HEK293 (cell line): ENCODE data around the gene EVI5.

Experiments used
- CTCF ChIA-PET: fragments of 350-600 bp; formaldehyde crosslinking; extraction: SDS; loops from one replicate; lab custom pipeline; 2021; ENCODE audit warnings: antibody characterized with exemption; lab: Yijun Ruan, JAX
- POLR2A ChIA-PET: fragments of 300-600 bp; formaldehyde crosslinking; extraction: SDS; loops from one replicate; lab custom pipeline; 2020; ENCODE audit warnings: antibody characterized with exemption, inconsistent platforms; lab: Yijun Ruan, JAX
- H3K27ac ChIP-seq: fragments of 200-500 bp; sonication (Bioruptor generic); 2 replicates; pipeline ENCODE4 v1.5.1; 2014; ENCODE audit warnings: low read depth, low read length, control low read depth, inconsistent platforms; ENCODE audit errors: extremely low read depth
- H3K36me3 ChIP-seq, 2 experiments: fragments of 200-500 bp in 1 of 2; sonication (Bioruptor generic) in 1 of 2; 1 replicate in 1 of 2; 2 replicates in 1 of 2; pipeline ENCODE4 v1.5.1; 2014 to 2017; ENCODE audit warnings: inconsistent platforms in 2 of 2, low read length in 2 of 2; ENCODE audit not compliant: control insufficient read depth in 2 of 2, insufficient read depth in 1 of 2
- H3K4me1 ChIP-seq: fragments of 200-500 bp; sonication (Bioruptor generic); 2 replicates; pipeline ENCODE4 v1.5.1; 2014; ENCODE audit warnings: mild to moderate bottlenecking, low read length, inconsistent platforms; ENCODE audit not compliant: control insufficient read depth, insufficient read depth
- H3K4me3 ChIP-seq: 2 replicates; pipeline ENCODE4 v1.5.1; 2011; ENCODE audit warnings: low read depth, mild to moderate bottlenecking, control low read depth, low read length, moderate library complexity
- H3K9me3 ChIP-seq: fragments of 200-500 bp; sonication (Bioruptor generic); 2 replicates; pipeline ENCODE4 v1.5.1; 2014; ENCODE audit warnings: low read depth, low read length, inconsistent platforms; ENCODE audit not compliant: control insufficient read depth, insufficient read depth
- CTCF ChIP-seq: fragments of 450-650 bp; formaldehyde crosslinking; IDR thresholded peaks from 2 replicates; pipeline ENCODE4 v1.5.1; 2016; ENCODE audit warnings: missing biosample characterization, missing genetic modification characterization
- KLF8 ChIP-seq: fragments of 450-650 bp; formaldehyde crosslinking; IDR thresholded peaks from 2 replicates; pipeline ENCODE4 v1.5.1; 2016; ENCODE audit warnings: missing biosample characterization, missing genetic modification characterization
- REPIN1 ChIP-seq: fragments of 450-650 bp; formaldehyde crosslinking; IDR thresholded peaks from 2 replicates; pipeline ENCODE4 v1.5.1; 2017; ENCODE audit warnings: missing biosample characterization, missing genetic modification characterization, low read depth
- WT1 ChIP-seq: fragments of 450-650 bp; formaldehyde crosslinking; IDR thresholded peaks from 2 replicates; pipeline ENCODE4 v1.5.1; 2016; ENCODE audit warnings: missing biosample characterization, missing genetic modification characterization
- YY1 ChIP-seq: fragments of 450-650 bp; formaldehyde crosslinking; IDR thresholded peaks from 2 replicates; pipeline ENCODE4 v1.5.1; 2018; ENCODE audit warnings: missing biosample characterization, missing genetic modification characterization
- ZFP3 ChIP-seq: fragments of 450-650 bp; formaldehyde crosslinking; IDR thresholded peaks from 2 replicates; pipeline ENCODE4 v1.5.1; 2016; ENCODE audit warnings: low read depth, missing biosample characterization, missing genetic modification characterization
- ZNF157 ChIP-seq: fragments of 450-650 bp; formaldehyde crosslinking; IDR thresholded peaks from 2 replicates; pipeline ENCODE4 v1.5.1; 2016; ENCODE audit warnings: missing biosample characterization, missing genetic modification characterization
- ZNF202 ChIP-seq: fragments of 450-650 bp; formaldehyde crosslinking; IDR thresholded peaks from 2 replicates; pipeline ENCODE4 v1.5.1; 2016; ENCODE audit warnings: missing biosample characterization, missing genetic modification characterization, borderline replicate concordance
- ZNF354C ChIP-seq: fragments of 450-650 bp; formaldehyde crosslinking; IDR thresholded peaks from 2 replicates; pipeline ENCODE4 v1.5.1; 2016; ENCODE audit warnings: missing biosample characterization, missing genetic modification characterization, low read depth, borderline replicate concordance
- ZNF433 ChIP-seq: fragments of 450-650 bp; formaldehyde crosslinking; IDR thresholded peaks from 2 replicates; pipeline ENCODE4 v1.5.1; 2016; ENCODE audit warnings: missing biosample characterization, missing genetic modification characterization, low read depth
- ZNF473 ChIP-seq: fragments of 450-650 bp; formaldehyde crosslinking; IDR thresholded peaks from 2 replicates; pipeline ENCODE4 v1.5.1; 2017; ENCODE audit warnings: missing biosample characterization, missing genetic modification characterization
- ZNF571 ChIP-seq: fragments of 450-650 bp; formaldehyde crosslinking; IDR thresholded peaks from 2 replicates; pipeline ENCODE4 v1.5.0; 2017; ENCODE audit warnings: missing biosample characterization, missing genetic modification characterization
- ZNF596 ChIP-seq: fragments of 450-650 bp; IDR thresholded peaks from 2 replicates; pipeline ENCODE4 v1.5.0; 2018; ENCODE audit warnings: missing biosample characterization, mild to moderate bottlenecking, missing genetic modification characterization, moderate library complexity
- ZNF626 ChIP-seq: fragments of 450-650 bp; sonication (Bioruptor Pico); formaldehyde crosslinking; IDR thresholded peaks from 2 replicates; pipeline ENCODE4 v1.5.1; 2018; ENCODE audit warnings: missing biosample characterization, missing genetic modification characterization, inconsistent platforms
- ZNF658 ChIP-seq: fragments of 450-650 bp; formaldehyde crosslinking; IDR thresholded peaks from 2 replicates; pipeline ENCODE4; 2016; ENCODE audit warnings: missing biosample characterization, missing genetic modification characterization
- ZNF670 ChIP-seq: fragments of 450-650 bp; formaldehyde crosslinking; IDR thresholded peaks from 2 replicates; pipeline ENCODE4 v1.5.1; 2016; ENCODE audit warnings: missing biosample characterization, missing genetic modification characterization, low read depth
- ZNF677 ChIP-seq: fragments of 450-650 bp; IDR thresholded peaks from 2 replicates; pipeline ENCODE4 v1.5.0; 2018; ENCODE audit warnings: missing biosample characterization, mild to moderate bottlenecking, missing genetic modification characterization, moderate library complexity
- ZNF837 ChIP-seq: fragments of 450-650 bp; formaldehyde crosslinking; IDR thresholded peaks from 2 replicates; pipeline ENCODE4 v1.5.1; 2016; ENCODE audit warnings: missing biosample characterization, missing genetic modification characterization
- TF ChIP-seq, protein P1 (sequence below): fragments of 450-650 bp; formaldehyde crosslinking; IDR thresholded peaks from 2 replicates; pipeline ENCODE4 v1.5.1; 2016; ENCODE audit warnings: missing biosample characterization, missing genetic modification characterization, borderline replicate concordance
- TF ChIP-seq, protein P2 (sequence below): fragments of 450-650 bp; formaldehyde crosslinking; IDR thresholded peaks from 2 replicates; pipeline ENCODE4 v1.5.1; 2017; ENCODE audit warnings: missing biosample characterization, missing genetic modification characterization
- TF ChIP-seq, protein P3 (sequence below): sonication (generic); formaldehyde crosslinking; IDR thresholded peaks from 2 replicates; pipeline ENCODE4 v1.8.1; 2022; ENCODE audit warnings: mild to moderate bottlenecking, moderate library complexity, missing genetic modification reagents

EVI5 gene

DNA sequence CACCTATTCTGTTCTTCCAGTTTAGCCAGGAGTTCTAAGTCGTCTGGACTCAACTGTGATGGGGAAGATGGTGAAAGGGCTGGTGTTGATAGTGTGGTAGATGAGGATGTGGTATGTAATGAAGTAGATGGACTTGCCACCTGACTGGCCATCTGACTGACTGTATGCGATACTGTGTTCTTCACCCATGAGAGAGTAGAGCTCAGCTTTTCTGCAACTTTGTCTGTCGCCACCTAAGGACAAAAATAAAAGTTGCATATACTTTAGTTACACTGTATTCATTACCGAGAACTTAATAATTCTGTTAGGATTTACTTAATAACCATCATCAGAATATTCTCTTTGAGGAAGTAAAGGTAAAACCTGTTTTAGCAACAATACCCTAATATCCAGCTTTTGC is 48.5 kb downstream of the EVI5 start:
- Histone ChIP-seq H3K4me1 (no peaks in the 10 kb centered on the region), H3K4me3 (no peak overlapping the region), H3K27ac (no peak overlapping the region), H3K36me3 (peaks cover 6 to 21% of the 10 kb centered on the region in 2 experiments; a peak in 2 of 3 replicates), H3K9me3 (no peaks in the 10 kb centered on the region)
- TF ChIP-seq, protein P1, sequence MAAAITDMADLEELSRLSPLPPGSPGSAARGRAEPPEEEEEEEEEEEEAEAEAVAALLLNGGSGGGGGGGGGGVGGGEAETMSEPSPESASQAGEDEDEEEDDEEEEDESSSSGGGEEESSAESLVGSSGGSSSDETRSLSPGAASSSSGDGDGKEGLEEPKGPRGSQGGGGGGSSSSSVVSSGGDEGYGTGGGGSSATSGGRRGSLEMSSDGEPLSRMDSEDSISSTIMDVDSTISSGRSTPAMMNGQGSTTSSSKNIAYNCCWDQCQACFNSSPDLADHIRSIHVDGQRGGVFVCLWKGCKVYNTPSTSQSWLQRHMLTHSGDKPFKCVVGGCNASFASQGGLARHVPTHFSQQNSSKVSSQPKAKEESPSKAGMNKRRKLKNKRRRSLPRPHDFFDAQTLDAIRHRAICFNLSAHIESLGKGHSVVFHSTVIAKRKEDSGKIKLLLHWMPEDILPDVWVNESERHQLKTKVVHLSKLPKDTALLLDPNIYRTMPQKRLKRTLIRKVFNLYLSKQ (tag by site-specific recombination) = no peak
- TF ChIP-seq WT1 (tag by site-specific recombination) = no peak
- no peak for TF ChIP-seq CTCF (tag by site-specific recombination)
- CTCF ChIA-PET = interaction anchor here (0.5 to 1.6 kb wide), 10 partner anchors 11 to 426 kb away, joined by 3 to 7 read pairs (median 3); no protein-coding TSS in a partner anchor
- POLR2A ChIA-PET = no interaction called here

- Histone ChIP-seq H3K4me3 (no peak overlapping the region), H3K9me3 (no peaks in the 10 kb centered on the region), H3K4me1 (no peaks in the 10 kb centered on the region), H3K27ac (no peak overlapping the region), H3K36me3 (peaks cover 6 to 21% of the 10 kb centered on the region in 2 experiments; a peak in 2 of 3 replicates)
- TF ChIP-seq ZNF473 (tag by site-specific recombination) (no peak), YY1 (tag by site-specific recombination) (no peak), ZNF626 (tag by site-specific recombination) (no peak), ZNF157 (tag by site-specific recombination) (no peak), KLF8 (tag by site-specific recombination) (no peak), ZNF433 (tag by site-specific recombination) (no peak), ZFP3 (no peak), ZNF596 (tag by site-specific recombination) (no peak), ZNF202 (no peak), ZNF677 (tag by site-specific recombination) (no peak), ZNF354C (no peak), ZNF670 (tag by site-specific recombination) (no peak), ZNF658 (no peak), ZNF571 (tag by site-specific recombination) (no peak), REPIN1 (no peak), ZNF837 (tag by site-specific recombination) (no peak)
- TF ChIP-seq, protein P2, sequence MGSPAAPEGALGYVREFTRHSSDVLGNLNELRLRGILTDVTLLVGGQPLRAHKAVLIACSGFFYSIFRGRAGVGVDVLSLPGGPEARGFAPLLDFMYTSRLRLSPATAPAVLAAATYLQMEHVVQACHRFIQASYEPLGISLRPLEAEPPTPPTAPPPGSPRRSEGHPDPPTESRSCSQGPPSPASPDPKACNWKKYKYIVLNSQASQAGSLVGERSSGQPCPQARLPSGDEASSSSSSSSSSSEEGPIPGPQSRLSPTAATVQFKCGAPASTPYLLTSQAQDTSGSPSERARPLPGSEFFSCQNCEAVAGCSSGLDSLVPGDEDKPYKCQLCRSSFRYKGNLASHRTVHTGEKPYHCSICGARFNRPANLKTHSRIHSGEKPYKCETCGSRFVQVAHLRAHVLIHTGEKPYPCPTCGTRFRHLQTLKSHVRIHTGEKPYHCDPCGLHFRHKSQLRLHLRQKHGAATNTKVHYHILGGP = no peak
- TF ChIP-seq, protein P3, sequence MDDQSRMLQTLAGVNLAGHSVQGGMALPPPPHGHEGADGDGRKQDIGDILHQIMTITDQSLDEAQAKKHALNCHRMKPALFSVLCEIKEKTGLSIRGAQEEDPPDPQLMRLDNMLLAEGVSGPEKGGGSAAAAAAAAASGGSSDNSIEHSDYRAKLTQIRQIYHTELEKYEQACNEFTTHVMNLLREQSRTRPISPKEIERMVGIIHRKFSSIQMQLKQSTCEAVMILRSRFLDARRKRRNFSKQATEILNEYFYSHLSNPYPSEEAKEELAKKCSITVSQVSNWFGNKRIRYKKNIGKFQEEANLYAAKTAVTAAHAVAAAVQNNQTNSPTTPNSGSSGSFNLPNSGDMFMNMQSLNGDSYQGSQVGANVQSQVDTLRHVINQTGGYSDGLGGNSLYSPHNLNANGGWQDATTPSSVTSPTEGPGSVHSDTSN (CRISPR knock-in tag) = no peak
- CTCF ChIA-PET = no interaction called here
- POLR2A ChIA-PET = interaction anchor here (0.5 to 0.7 kb wide), 3 partner anchors 16 to 1096 kb away, joined by 3 to 5 read pairs (median 3); no protein-coding TSS in a partner anchor
Measured at GRCh38 chr1:92730476-92730875, 54.4 kb downstream of the EVI5 start.
